IPS DF 4.7 (cell line): ENCODE data around the gene PGAM4.
"Not testable (repeated sequence)": the region's sequence is repeated elsewhere in the genome, so short reads cannot be mapped to it uniquely, and the experiment has no call there.

Source experiments
- DNase-seq: peaks from one replicate; pipeline ENCODE4 v3.0.0-alpha.2; 2013; ENCODE audit warnings: low spot score; ENCODE audit errors: extremely low read depth

The PGAM4 gene

DNA sequence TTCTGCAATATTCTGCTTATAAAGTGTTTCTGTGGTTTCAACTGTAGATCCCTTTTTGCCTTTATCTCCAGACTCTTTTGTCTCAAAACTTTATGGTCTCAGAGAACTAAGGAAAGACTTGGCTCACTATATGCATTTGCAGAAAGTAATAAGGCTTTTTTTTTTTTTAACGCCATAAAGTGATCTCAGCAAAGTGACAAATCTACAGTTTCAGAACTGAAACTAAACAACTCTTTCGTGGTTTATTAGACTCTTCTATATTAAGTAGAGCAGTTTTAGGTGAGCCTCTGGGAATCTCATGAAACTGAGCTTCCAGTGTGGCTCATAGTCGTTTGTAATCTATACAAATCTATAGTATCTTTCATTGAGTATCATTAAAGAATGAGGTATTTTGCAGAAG is 43.7 kb downstream of the PGAM4 start:
- DNase-seq: no peak

DNA sequence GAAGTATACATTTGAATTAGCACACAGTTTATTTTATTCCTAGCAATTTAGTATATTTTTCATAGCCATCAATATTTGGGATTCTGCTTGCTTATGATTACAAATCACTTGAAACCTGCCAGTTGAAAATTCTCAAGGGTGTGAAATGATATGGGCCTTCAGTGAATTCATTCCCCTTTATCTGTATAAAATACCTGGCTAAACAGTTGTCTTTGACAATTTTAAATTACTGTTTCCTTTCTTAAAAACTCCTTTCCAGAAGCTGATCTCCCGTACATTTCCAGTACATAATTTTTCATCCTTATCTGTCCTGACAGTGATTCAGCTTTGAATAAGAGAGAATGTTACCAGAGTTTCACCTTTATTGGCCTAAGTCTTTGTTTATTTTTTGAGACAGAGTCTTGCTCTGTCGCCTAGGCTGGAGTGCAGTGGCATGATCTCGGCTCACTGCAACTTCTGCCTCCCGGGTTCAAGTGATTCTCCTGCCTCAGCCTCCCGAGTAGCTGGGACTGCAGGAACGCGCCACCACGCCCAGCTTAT is 45.0 kb downstream of the PGAM4 start:
- no peak for DNase-seq

DNA sequence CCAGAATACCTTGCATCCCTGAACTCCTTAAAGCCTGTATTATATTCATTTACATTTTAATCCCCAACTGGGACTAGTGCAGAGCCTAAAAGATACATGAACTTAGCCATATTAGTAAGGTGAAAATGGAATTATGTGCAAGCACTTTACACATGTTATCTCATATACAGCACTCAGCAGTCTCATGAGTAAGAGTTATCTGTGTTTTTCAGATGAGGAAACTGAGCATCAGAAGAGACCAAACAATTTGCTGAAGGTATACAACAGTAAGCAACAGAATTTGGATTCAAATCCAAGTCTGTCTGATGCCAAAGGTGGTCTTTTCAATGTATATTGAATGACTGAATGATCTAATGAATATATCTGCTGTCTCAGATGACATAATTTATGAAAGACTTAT is 46.7 kb downstream of the PGAM4 start:
- DNase-seq: no peak

DNA sequence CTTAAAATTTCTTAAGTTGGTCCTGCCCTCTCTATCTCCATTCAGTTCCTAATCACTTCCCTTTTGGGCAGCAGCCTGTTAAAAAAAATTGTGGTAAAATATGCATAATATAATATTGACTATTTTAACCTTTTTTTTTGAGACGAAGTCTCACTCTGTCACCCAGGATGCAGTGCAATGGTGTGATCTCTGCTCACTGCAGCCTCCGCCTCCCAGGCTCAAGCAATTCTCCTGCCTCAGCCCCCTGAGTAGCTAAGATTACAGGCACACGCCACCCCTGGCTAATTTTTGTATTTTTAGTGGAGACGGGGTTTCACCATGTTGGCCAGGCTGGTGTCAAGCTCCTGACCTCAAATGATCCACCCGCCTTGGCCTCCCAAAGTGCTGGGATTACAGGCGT is 50.1 kb downstream of the PGAM4 start:
- not testable (repeated sequence) for DNase-seq

GRCh38 chrX:77918568-77918967 is 50.9 kb downstream of the PGAM4 start:
- DNase-seq: no peak
